Fibroblast of skin of right biceps (primary cell): ENCODE results near the gene LONRF2.
A peak's percentile ranks its signal among the peaks of the same experiment; 100 is the strongest.
"Not testable (repeated sequence)": the region's sequence is repeated elsewhere in the genome, so short reads cannot be mapped to it uniquely, and the experiment has no call there.

Experiments used
- DNase-seq: peaks from one replicate; pipeline ENCODE4 v3.0.0-alpha.2; 2013

LONRF2 gene

DNA sequence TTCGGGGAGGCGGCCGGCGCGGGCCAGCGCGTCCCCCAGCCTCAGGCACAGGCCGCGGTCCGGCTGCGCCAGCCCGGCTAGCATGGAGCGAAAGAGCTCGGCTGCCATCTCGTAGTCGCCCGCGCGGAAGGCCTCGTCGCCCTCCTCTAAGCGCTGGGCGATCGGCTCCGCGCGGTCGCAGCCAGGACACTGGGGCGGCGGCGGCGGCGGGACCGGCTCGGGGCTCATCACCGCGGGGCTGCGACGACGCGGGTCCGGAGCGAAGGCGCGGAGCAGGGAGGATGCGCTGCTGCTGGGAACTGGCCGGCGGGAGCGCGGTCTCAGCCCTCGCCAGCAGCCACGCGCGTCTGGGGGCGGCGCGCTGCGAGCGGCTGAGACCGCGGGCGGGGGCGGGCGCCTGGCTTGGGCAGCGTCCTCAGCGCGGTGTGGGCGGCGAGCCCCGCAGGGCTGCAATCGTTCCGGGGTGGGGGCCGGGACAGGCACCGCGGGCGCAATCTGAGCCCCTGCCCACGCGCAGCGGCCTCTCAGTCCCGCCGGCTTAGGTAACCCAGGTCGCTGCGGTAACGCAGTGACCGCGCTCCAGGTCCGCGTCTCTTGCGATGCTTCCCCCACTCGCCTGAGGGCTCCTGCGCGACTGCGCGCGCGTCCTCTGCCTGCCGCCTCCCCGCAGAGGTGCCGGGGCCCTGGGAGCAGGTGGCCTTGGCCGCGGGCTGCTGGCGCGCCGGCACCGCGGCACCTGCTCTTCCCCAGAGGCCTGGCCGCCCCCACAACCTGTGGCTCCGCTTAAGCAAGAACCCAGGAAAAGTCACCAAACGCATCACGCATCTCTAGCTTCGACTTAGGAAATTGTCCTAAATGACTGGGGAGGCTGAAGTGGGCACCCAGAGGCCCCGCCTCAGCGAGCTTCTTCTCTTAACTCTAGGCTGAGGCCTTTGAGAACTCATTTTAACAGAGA is at the start of gene LONRF2:
LONRF2 (minus strand) TSS at position 636 of the 955 bp plus-strand sequence; CDS start at position 228, 408 bp downstream.
- peak; percentile 1 for DNase-seq

- no peak for DNase-seq
These were observed 44.9 kb upstream of the LONRF2 start for GRCh38 chr2:100367163-100367562.

GRCh38 chr2:100365434-100365833 is 43.1 kb upstream of the LONRF2 start:
- DNase-seq = peak; percentile 84

DNA sequence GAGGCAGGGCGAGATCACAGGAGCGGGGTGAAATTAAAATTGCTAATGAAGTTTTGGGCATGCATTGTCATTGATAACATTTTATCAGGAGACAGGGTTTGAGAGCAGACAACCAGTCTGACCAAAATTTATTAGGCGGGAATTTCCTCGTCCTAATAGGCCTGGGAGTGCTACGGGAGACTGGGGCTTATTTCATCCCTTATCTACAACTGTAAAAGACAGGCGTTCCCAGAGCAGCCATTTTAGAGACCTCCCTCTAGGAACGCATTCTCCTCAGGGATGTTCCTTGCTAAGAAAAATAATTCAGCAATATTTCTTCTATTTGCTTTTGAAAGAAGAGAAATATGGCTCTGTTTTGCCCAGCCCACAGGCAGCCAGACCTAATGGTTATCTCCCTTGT is 40.0 kb upstream of the LONRF2 start:
- not testable (repeated sequence) for DNase-seq

DNA sequence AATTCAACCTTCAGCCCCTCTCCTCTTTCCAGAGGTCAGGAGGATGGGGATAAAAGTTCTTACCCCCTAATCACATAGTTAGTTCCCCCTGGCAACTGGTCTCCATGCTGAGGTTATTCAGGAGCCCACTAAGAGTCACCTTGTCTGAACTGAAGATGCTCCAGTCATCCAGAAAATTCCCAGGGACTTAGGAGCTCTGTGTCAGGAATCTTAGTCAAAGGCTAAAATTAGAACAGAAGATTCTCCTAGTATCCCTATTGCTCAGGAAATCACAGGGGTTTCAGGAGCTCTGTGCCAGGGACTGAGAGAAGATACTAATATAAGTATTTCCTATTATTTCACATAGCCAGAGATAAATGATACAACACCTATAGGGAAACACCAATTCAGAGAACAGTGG is 37.3 kb upstream of the LONRF2 start:
- DNase-seq = no peak

- DNase-seq = no peak
These were observed 36.3 kb upstream of the LONRF2 start for GRCh38 chr2:100358554-100358953.

DNA sequence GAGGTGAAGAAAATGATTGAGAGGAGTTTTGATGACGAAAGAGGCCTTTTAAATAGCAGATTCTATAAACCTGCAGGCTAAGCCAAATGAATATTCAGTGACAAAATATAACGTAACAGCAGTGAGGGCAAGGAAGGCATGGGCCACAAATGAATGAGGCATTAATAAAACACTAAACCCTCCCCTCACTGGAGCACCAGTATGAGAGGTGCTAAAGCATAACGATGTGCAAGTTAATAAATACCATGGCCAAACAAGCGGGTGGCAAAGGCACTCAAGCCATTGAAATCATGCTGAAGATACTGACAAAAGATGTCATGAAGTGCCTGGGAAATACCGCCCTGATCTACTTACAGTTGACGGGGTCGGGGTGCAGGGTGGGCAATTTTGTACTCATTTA is 30.2 kb upstream of the LONRF2 start:
- DNase-seq = no peak

DNA sequence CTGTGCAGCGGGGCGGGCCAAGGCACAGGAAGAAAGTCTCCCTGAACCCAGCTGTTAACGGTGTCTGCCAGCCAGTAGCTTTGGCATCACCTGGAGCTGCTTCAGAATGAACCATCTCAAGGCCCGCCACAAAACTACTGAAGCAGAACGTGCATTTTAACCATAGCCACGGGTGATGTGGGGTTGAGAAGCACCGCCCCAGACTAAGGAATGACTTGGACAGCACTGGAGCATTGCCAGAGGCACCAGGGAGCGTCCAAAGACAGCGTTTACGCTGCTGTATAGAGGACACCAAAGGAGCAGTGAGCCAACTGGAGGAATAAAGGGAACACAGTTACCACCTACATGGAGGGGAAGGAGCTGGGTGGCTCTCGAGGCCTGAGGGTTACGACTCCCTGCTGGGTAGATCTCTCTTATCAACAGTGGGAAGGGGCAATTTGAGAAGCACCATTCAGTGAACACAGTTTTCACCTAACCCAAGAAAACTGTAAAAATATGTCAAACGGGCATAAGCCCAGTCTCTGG is 28.4 kb upstream of the LONRF2 start:
- no peak for DNase-seq

GRCh38 chr2:100345144-100345543 is 22.8 kb upstream of the LONRF2 start:
- DNase-seq = not testable (repeated sequence)

DNA sequence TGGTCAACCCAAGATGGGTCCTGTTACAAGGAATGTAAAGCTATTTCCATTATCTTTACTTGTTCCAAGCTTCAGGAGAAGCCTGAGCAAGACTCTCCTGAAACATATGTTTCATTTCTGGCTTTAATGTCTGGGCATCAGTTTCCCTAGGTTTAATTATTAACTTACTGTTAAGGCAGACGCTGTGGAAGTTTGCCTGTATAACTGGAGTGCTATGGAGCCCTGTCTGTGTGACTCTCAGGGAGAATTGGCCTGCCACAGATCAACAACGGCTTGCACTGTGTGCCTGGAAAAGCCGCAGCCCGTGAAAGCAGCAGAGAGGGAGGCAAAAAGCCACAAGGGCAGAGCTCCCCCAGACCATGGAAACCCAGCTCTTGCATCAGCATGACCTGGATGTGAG is 22.1 kb upstream of the LONRF2 start:
- DNase-seq = no peak

GRCh38 chr2:100342466-100342865 is 20.2 kb upstream of the LONRF2 start:
- DNase-seq = not testable (repeated sequence)

GRCh38 chr2:100339823-100340222 is 17.5 kb upstream of the LONRF2 start:
- no peak for DNase-seq

DNA sequence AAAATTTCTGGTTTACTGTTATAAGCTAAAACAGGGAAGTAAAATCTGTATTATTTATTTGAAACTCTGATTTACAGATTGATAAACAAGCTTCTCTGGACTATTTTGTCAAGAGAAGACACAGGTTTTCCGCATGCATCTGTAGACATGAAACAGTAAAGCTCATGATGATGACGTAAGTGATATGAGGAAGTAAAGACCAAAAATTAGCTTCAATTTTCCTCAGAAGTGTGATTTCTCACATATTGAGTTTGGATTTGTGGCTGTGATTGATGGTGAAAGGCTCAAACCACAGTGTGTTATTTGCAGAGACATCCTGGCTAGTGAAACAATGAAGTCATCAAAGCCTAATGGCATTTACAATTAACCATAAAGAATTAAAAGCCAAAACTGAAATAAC is 12.6 kb upstream of the LONRF2 start:
- no peak for DNase-seq

DNA sequence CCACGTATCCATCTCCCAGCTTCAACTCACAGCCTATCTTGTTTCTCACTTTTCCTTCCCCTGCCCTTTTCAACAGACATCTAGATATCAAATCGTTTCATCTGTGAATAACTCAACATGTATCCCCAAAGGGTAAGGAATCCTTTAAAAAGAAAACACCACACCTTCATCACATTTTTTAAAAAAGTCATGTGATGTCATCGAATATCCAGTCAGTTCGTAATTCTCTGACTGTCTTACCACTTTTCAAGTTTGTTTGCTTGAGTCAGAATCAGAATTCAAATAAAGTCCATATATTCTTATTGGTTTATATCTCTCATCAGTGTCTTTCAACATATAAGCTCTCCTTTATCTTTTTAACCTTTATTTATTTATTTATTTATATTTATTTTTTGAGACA is 5.4 kb upstream of the LONRF2 start:
- no peak for DNase-seq

DNA sequence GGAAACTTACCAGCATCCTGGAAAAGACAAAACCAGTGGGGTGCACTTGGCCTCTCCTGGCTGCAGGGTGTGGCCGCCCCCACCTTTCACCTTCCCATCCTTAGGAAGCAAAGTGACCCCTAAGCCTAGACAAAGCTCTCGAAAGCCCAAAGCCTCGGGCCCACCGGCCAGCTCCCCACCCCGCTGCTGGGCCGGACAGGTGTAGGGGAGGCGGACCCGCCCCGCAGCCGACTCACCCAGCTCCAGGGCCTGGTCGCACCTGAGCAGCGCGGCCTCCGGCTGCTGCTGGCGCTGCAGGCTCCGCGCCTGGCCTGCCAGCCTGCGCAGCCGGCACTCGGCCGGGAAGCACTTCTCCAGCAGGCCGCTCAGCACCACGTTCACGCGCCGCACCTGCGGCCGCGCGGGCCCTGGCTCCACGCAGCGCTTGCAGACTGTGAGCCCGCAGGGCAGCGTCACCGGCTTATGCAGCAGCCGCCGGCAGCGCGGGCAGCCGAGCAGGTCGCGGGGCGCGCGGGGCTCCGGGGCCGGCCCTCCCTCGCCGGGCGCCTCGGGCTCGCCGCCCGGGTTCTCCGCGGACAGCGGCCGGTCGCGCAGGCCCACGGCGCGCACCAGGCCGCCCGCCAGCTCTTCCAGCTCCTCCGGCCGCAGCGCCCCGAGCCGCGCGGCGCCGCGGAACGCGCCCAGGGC is 979 bp downstream of the LONRF2 start:
- peak; percentile 6 for DNase-seq

DNA sequence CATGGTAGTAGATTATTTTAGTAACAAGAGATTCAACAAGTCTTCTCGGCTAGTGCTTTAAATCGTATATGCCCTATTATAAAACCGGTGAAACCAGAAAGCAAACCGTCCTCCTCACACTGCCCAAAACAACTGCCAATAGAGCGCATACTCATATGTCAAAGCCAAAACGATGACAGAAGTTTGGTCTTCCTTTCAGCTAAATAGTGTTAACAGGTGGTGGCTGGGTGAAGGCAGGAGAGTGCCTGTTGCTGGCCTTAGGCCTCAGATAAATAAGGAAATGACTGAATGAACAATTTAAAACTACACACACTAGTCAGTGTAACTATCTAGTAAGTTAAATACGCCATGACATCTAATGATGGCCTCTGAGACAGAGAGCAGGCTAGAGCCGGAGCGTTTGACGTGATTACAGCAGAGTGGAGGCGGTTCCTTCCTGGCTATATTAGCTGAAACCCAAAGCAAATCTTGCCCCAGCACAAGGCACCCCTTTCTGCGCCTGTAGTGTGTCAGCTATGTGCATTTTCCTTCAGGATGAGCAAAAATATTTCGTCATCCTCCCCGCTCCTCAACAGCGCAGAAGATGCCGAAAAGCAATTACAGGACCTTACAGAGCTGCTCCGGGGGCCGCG is 1.6 kb downstream of the LONRF2 start:
- DNase-seq = no peak

GRCh38 chr2:100317634-100318033 is 4.7 kb downstream of the LONRF2 start:
- no peak for DNase-seq

DNA sequence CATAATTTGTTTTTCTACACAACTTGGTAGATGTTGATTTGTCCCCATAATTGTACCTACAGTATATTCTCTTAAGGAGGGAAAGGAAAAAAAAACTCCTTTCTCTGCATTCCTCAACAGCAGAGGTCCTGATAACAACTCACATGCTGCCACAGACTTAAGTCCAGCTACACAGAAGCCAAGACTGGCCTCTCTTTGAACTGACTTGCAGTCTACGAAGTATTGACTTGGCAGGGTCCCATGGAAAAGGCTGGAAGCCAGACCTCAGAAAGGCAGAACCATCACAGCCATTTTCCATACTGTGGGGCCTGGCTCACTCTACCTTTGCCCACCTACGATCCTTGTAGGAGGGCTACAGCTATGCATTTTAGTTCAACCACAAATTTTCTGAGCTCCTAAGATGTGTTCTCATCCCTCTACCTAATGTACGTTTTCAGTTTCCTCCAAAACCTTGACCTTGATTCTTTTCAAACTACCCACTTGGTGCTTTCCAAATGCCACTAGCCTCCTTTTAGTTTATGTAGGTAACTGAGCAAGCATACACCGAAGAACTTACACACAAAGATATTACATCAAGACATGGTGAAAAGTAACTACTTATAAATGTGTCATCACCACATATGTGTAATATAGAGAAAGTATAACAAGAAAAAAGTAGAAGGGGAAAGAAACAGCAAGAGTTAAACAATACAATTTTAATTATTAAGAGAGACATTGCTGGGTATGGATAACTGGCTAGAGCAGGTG is 12.2 kb downstream of the LONRF2 start:
- no peak for DNase-seq

- DNase-seq = no peak
These were observed 13.0 kb downstream of the LONRF2 start for GRCh38 chr2:100309311-100309710.

- DNase-seq = no peak
These were observed 18.6 kb downstream of the LONRF2 start for GRCh38 chr2:100303744-100304143.

GRCh38 chr2:100302585-100302892 is 19.8 kb downstream of the LONRF2 start:
- DNase-seq = no peak

DNA sequence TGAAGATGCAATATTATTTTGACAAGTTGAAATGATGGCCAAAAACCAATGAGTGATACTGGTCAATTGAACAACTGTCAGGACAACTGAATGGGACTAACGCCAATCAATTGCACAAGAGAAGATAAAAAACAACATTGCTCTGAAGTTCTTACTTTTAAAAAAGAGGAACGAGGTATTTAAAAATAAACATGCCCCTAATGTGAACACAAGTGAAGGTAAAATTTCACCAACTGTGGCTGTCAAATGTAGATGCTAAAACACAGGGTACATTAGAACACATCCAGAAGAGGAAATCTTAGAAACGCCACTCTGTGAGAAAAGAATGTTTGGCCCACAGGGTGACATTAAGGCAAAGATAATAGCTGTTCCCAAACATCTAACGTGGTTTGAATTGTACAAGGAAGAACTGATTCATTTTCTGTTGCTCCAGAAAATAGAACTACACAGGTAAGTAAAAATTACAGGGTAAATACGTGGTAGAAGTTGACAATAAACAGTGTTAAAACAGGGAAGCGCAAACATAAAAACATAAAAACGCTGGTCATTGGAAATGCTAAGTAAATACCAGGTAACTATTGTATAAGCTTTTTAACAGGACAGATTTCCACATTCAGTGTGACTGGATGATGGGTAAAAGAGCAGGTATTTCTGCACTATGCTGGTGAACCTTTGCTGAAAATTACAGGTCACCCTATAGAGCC is 20.3 kb downstream of the LONRF2 start:
- no peak for DNase-seq
